ENCODE data around the gene TNFRSF21.
"Not testable (repeated sequence)": the region's sequence is repeated elsewhere in the genome, so short reads cannot be mapped to it uniquely, and the experiment has no call there.

TNFRSF21 gene

DNA sequence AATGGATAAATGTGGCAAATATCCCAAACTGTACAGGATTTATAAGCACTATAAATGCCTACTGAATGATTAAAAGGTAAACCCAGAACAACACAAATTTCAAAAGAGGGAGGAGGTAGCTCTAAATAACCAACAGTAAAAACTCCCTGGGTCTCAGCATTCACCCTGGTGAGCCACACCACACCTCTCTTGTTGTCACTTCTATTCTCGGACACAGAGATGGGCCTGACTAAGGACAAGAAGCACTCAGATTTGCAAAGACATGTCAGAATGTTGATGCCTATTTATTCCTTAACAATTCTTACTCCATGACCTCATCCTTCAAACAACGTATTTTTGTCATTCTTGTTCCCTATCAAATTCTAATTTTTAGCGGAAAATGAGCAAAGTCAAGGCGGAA, 14.7 kb downstream of the TNFRSF21 start:
- no peaks in the 10 kb centered on the region for H3K36me3 ChIP-seq (ENCODE audit: insufficient read depth, low read length)
- no peaks in the 10 kb centered on the region for H3K9me3 ChIP-seq (ENCODE audit: low read length)
- H3K4me1 ChIP-seq (ENCODE audit: insufficient read depth, low read length): peaks cover 18% of the 10 kb centered on the region
- no peaks in the 10 kb centered on the region for H3K27me3 ChIP-seq (ENCODE audit: insufficient read depth, low read length)
- no peak overlapping the region for H3K4me3 ChIP-seq (ENCODE audit: low read length)
- H2AFZ ChIP-seq (ENCODE audit: low read depth, low read length): no peak overlapping the region

DNA sequence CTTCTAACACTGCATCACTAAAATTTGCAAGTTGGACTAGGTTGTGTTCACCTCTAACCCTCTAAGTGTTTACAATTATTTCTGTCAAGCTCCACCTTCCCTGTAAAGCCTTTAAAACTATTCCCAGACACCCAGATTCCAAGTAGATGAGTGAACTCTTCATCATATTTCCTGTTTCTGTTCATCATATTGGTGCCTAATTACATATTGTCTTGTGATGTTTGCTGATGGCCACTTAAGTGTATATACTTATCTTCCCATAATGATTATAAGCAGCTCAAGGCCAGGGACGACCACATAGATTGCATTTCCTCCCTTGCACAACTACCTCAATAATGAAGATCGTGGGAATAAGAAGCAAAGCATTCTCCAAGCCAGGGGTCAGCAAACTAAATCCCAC, 16.8 kb downstream of the TNFRSF21 start:
- Histone ChIP-seq H3K4me3 (ENCODE audit: low read length) (no peak overlapping the region), H3K27me3 (ENCODE audit: insufficient read depth, low read length) (no peaks in the 10 kb centered on the region), H3K9me3 (ENCODE audit: low read length) (no peaks in the 10 kb centered on the region), H3K4me1 (ENCODE audit: insufficient read depth, low read length) (peaks cover 18% of the 10 kb centered on the region), H3K36me3 (ENCODE audit: insufficient read depth, low read length) (no peaks in the 10 kb centered on the region), H2AFZ (ENCODE audit: low read depth, low read length) (no peak overlapping the region)

DNA sequence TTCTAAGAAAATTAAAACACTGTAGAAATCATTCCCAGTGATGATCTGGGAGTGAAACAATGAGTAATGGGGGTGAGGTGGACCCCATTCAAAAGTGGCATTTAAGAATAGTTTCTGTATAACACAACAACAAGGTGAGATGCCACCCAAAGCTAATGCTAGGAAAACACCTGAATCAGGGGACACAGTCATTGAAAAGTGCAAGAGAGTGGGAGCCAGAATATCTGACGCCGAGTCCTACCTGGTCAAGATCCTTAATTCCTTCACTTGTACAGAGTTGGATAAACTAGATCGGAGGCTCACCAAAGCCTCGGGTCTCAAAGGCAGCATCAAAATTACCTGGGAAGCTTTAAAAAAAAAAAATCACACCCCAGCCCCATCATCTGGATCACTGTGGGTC, 17.7 kb downstream of the TNFRSF21 start:
- Histone ChIP-seq H3K4me1 (ENCODE audit: insufficient read depth, low read length) (peaks cover 18% of the 10 kb centered on the region), H3K27me3 (ENCODE audit: insufficient read depth, low read length) (no peaks in the 10 kb centered on the region)

DNA sequence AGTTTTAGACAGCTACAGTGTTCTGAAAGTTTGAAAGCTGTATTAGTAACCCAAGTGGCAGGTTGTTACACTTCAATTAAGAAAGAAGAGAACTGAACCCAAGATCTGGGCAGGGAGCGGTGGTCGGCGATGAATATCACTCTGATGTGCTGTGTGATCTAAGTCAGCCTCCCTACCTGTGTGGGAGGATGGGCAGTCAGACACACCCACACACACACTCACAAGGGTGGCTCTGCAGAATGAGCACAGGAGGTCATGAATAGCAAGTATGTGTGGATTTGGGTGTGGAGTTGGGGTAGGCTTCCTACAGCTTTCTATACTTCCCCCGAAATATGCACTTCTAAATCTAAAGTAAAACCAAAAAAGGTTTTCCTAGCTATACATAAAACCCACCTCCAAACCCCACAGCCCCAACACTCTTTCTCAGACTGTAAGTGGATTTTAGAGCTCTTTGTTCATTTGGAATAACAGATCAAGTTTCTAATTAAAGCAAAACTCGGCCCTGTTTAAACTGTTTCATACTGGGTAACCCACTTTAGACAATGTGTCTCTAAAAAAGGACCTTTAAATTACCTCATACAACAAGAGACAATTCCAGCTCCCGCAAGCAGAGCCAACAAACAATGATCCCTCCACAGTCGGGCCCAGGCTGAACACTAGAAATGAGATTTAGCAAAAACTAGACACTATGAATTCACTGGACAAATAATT, 19.4 kb downstream of the TNFRSF21 start:
- Histone ChIP-seq H3K4me3 (ENCODE audit: low read length) (no peak overlapping the region), H3K9me3 (ENCODE audit: low read length) (no peaks in the 10 kb centered on the region), H2AFZ (ENCODE audit: low read depth, low read length) (no peak overlapping the region), H3K4me1 (ENCODE audit: insufficient read depth, low read length) (peaks cover 11% of the 10 kb centered on the region), H3K36me3 (ENCODE audit: insufficient read depth, low read length) (no peaks in the 10 kb centered on the region), H3K27me3 (ENCODE audit: insufficient read depth, low read length) (no peaks in the 10 kb centered on the region)

More for the DNA sequence above, 17.7 kb downstream of the TNFRSF21 start:
- H3K4me3 ChIP-seq (ENCODE audit: low read length): no peak overlapping the region
- no peaks in the 10 kb centered on the region for H3K36me3 ChIP-seq (ENCODE audit: insufficient read depth, low read length)
- no peak overlapping the region for H2AFZ ChIP-seq (ENCODE audit: low read depth, low read length)
- no peaks in the 10 kb centered on the region for H3K9me3 ChIP-seq (ENCODE audit: low read length)

DNA sequence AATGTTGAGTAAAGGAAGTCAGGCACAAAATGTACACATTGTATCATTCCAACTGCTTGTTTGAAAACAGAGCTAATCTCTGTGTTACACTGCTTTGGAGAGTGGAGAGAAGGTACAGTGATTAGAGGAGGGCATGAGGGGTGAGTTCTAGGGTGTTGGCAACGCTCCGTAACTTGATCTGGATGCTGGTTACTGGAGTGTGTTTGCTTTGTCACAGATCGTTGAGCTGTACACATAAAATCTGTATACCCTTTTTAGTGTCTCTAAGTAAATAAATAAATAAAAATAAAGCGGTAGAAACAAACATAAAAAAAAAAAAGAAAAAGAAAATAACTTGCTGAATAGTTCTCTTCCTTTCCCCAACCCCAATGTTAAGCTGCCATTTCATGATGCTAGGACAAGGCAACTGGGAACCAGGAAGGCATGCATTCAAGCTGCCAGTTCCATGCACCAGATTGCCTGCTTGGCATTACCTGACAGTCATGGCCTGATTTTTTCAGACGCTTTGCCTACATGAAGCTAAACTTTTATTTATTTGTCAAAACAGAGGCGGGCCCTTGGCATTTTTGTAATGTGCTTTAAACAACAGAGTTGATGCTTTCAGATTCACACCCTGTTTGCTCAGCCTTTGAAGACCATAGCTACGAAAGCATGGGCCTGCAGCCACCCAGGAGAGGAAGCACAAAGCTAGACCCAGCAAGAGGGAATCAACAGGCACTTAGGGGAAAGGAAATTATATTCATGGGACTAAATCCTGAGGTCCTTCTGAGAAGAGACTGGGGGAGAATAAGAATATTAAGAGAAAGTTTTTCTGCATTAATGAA, 21.2 kb downstream of the TNFRSF21 start:
- Histone ChIP-seq H3K4me3 (ENCODE audit: low read length) (no peak overlapping the region), H2AFZ (ENCODE audit: low read depth, low read length) (no peak overlapping the region), H3K36me3 (ENCODE audit: insufficient read depth, low read length) (peaks cover 5% of the 10 kb centered on the region), H3K27me3 (ENCODE audit: insufficient read depth, low read length) (no peaks in the 10 kb centered on the region), H3K9me3 (ENCODE audit: low read length) (no peaks in the 10 kb centered on the region), H3K4me1 (ENCODE audit: insufficient read depth, low read length) (no peaks in the 10 kb centered on the region)

DNA sequence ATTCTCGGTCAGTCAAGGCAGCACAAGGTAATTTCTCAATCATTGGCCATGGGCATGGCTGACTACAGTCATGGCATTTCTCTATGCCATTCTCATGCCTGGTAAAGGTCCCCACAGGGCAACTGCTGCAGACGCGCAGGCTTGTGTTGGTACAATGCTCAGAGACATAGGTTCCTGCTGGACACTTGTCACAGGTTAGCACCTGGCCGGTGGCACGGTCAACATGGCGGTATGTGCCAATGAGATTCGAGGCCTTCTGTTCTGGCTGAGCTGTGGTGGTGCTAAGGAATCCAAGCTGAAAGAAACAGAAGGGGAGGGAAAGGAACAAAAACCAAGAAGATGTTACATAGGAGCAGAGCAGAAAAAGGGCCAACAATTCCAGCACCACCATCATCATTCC, 23.4 kb downstream of the TNFRSF21 start:
- Histone ChIP-seq H3K36me3 (ENCODE audit: insufficient read depth, low read length) (peaks cover 5% of the 10 kb centered on the region), H3K4me3 (ENCODE audit: low read length) (no peak overlapping the region), H2AFZ (ENCODE audit: low read depth, low read length) (no peak overlapping the region), H3K9me3 (ENCODE audit: low read length) (no peaks in the 10 kb centered on the region), H3K27me3 (ENCODE audit: insufficient read depth, low read length) (no peaks in the 10 kb centered on the region), H3K4me1 (ENCODE audit: insufficient read depth, low read length) (no peaks in the 10 kb centered on the region)

DNA sequence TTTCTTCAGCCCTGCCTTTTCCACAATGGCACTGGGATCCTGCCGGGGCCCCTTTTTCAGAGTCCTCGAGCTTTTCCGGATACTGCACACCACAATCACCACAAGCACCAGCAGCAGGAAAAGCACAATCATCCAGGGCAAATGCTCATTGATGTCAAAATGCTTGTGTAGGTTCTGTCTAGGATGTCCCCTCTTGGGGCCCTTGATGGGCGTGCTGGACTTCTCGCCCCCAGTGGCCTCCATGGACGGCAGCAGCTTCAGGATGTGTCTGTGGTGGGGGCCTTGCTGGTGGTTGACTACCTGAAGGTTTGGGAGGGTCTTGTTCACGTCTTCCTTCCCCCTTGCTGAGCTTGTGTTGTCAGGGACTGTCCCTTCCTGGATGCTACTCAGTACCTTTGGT, 25.7 kb downstream of the TNFRSF21 start:
- Histone ChIP-seq H3K36me3 (ENCODE audit: insufficient read depth, low read length) (peaks cover 5% of the 10 kb centered on the region), H3K27me3 (ENCODE audit: insufficient read depth, low read length) (no peaks in the 10 kb centered on the region), H3K9me3 (ENCODE audit: low read length) (no peaks in the 10 kb centered on the region), H3K4me3 (ENCODE audit: low read length) (no peak overlapping the region), H2AFZ (ENCODE audit: low read depth, low read length) (no peak overlapping the region), H3K4me1 (ENCODE audit: insufficient read depth, low read length) (no peaks in the 10 kb centered on the region)

DNA sequence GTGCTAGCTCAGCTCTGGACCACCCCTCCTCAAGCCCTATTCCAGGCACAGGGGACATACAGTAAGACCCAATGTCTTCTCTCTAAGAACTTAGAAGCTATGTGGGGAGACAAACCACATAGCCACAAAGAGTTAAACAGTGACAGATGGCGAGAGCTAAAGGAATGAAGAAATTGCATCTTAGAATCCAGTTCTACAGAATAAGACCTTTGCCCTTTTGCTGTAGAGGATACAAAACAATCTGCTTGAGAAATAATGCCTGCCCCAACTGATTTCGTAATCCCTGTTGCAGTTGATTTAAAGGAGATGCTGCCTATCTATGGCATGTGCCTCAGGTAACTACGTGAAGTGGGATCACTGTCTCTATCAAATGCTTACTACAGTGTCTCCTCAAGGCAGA, 31.2 kb downstream of the TNFRSF21 start:
- Histone ChIP-seq H2AFZ (ENCODE audit: low read depth, low read length) (no peak overlapping the region), H3K4me1 (ENCODE audit: insufficient read depth, low read length) (no peaks in the 10 kb centered on the region), H3K4me3 (ENCODE audit: low read length) (no peak overlapping the region), H3K27me3 (ENCODE audit: insufficient read depth, low read length) (no peaks in the 10 kb centered on the region), H3K36me3 (ENCODE audit: insufficient read depth, low read length) (no peaks in the 10 kb centered on the region), H3K9me3 (ENCODE audit: low read length) (no peaks in the 10 kb centered on the region)

DNA sequence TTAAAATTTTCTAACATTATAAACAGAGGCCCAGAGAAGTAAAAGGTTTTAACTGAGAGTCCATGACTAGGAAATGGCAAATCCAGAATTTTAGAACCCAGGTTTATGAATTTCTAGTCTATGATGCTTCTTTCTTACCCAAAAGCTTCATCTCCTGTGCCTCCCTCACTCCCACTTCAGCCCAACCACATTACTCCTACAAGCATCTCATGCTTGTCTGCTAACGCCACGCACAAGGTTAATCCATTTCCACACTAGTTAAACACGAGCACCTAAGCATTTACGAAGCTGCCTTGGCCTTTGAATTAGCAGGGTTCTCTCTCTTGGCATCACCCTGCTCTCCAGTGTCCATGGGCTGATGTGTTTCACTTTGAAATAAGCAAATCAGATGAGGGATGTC, 32.0 kb downstream of the TNFRSF21 start:
- no peak overlapping the region for H2AFZ ChIP-seq (ENCODE audit: low read depth, low read length)
- no peaks in the 10 kb centered on the region for H3K27me3 ChIP-seq (ENCODE audit: insufficient read depth, low read length)
- H3K4me3 ChIP-seq (ENCODE audit: low read length): no peak overlapping the region
- H3K4me1 ChIP-seq (ENCODE audit: insufficient read depth, low read length): no peaks in the 10 kb centered on the region
- H3K36me3 ChIP-seq (ENCODE audit: insufficient read depth, low read length): no peaks in the 10 kb centered on the region
- no peaks in the 10 kb centered on the region for H3K9me3 ChIP-seq (ENCODE audit: low read length)

DNA sequence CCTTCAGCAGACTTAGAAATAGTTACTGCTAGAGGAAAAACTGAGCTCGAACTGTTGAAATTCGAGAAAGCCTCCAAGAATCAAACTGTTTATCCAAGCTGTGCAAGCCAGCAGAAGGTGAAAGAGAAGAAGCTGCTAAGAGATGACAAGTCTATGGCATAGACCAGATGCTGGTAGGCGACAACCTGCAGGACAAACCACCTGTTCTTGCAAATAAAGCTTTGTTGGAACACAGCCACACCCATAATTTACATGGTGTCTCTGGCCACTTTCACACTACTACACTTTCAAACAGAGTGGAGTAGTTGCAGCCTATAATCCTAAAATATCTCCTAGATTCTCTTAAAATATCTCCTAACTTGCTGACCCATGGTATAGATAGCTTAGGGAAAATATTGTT, 33.3 kb downstream of the TNFRSF21 start:
- H2AFZ ChIP-seq (ENCODE audit: low read depth, low read length): no peak overlapping the region
- no peaks in the 10 kb centered on the region for H3K4me1 ChIP-seq (ENCODE audit: insufficient read depth, low read length)
- no peaks in the 10 kb centered on the region for H3K36me3 ChIP-seq (ENCODE audit: insufficient read depth, low read length)
- H3K27me3 ChIP-seq (ENCODE audit: insufficient read depth, low read length): no peaks in the 10 kb centered on the region
- H3K4me3 ChIP-seq (ENCODE audit: low read length): no peak overlapping the region
- no peaks in the 10 kb centered on the region for H3K9me3 ChIP-seq (ENCODE audit: low read length)

DNA sequence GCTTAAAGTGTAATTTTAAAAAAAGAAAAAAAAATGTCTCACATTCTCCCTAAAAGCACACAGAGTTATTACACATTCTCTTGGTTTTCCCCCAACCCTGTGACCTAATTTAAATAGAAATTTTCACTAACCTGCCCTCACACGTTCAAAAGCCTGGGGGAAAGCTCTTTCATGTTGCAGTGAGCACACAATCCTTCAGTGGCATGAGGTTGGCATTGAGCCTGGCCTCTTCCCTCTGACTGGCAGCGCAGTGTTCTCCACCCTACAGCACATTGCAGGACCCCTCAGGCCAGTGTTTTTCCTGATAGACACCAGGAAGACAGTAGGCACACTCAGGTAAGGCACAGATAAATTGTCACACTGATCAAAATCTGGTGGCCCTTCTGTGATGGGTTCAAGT, 34.1 kb downstream of the TNFRSF21 start:
- Histone ChIP-seq H3K9me3 (ENCODE audit: low read length) (no peaks in the 10 kb centered on the region), H3K27me3 (ENCODE audit: insufficient read depth, low read length) (no peaks in the 10 kb centered on the region), H3K4me1 (ENCODE audit: insufficient read depth, low read length) (no peaks in the 10 kb centered on the region), H3K36me3 (ENCODE audit: insufficient read depth, low read length) (no peaks in the 10 kb centered on the region), H2AFZ (ENCODE audit: low read depth, low read length) (no peak overlapping the region), H3K4me3 (ENCODE audit: low read length) (no peak overlapping the region)

DNA sequence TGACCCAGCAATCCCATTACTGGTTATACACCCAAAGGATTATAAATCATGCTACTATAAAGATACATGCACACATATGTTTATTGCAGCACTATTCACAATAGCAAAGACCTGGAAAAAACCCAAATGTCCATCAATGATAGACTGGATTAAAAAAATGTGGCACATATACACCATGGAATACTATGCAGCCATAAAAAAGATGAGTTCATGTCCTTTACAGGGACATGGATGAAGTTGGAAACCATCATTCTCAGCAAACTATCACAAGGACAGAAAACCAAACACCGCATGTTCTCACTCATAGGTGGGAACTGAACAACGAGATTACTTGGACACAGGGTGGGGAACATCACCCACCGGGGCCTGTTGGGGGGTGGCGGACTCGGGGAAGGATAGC, 34.6 kb downstream of the TNFRSF21 start:
- H3K27me3 ChIP-seq (ENCODE audit: insufficient read depth, low read length); H3K4me1 ChIP-seq (ENCODE audit: insufficient read depth, low read length); H3K36me3 ChIP-seq (ENCODE audit: insufficient read depth, low read length); H3K4me3 ChIP-seq (ENCODE audit: low read length); H3K9me3 ChIP-seq (ENCODE audit: low read length); H2AFZ ChIP-seq (ENCODE audit: low read depth, low read length): not testable (repeated sequence)

DNA sequence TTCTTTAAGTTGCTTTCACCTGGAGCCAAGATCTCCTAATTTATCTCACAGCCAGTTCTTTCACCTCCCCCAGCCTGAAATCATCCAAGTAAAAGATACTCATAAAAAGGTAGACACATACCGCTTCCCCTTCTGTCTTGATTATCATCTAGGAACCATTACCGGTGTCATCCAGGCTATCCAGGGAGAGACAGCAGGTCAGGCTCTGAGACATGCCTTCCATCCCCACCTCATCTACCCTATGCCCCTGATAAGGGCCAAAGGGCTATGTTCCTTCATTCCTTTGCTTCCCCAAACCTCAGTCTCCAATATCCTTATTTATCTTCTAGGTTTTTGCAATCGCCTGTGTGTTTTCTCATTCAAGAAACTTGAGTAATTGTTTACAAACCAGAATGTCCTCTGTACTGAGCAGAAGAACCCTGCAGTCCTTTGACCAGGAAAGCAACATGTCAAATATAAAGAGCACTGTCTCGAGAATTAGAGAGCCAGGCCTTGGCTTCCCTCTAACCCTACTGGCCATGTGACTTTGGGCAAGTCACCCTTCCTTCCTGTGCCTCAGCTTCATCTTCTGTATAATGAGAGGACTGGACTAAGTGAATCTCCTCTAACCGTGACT, 41.0 kb downstream of the TNFRSF21 start:
- H3K4me3 ChIP-seq (ENCODE audit: low read length): no peak overlapping the region
- no peaks in the 10 kb centered on the region for H3K4me1 ChIP-seq (ENCODE audit: insufficient read depth, low read length)
- no peaks in the 10 kb centered on the region for H3K9me3 ChIP-seq (ENCODE audit: low read length)
- H3K36me3 ChIP-seq (ENCODE audit: insufficient read depth, low read length): peaks cover 2% of the 10 kb centered on the region
- H2AFZ ChIP-seq (ENCODE audit: low read depth, low read length): no peak overlapping the region
- no peaks in the 10 kb centered on the region for H3K27me3 ChIP-seq (ENCODE audit: insufficient read depth, low read length)

Measured in neuron (in vitro differentiated cells).